Choroid plexus epithelial cell (primary cell): ENCODE measurements around the gene MRPL12.

Experiments
- DNase-seq: peaks from one replicate; pipeline ENCODE4 v3.0.0-alpha.2; 2010; ENCODE audit warnings: low read depth
- H3K4me3 ChIP-seq: 2 replicates; pipeline ENCODE4 v1.5.1; 2011; ENCODE audit warnings: low read depth, mild to moderate bottlenecking, control low read depth, low read length, moderate library complexity
- TF ChIP-seq, protein P1 (sequence below): conservative IDR thresholded peaks from 2 replicates; pipeline ENCODE4 v1.5.1; 2011; ENCODE audit warnings: low read depth, mild to moderate bottlenecking, control low read depth, inconsistent platforms, low read length, moderate library complexity

MRPL12 gene

DNA sequence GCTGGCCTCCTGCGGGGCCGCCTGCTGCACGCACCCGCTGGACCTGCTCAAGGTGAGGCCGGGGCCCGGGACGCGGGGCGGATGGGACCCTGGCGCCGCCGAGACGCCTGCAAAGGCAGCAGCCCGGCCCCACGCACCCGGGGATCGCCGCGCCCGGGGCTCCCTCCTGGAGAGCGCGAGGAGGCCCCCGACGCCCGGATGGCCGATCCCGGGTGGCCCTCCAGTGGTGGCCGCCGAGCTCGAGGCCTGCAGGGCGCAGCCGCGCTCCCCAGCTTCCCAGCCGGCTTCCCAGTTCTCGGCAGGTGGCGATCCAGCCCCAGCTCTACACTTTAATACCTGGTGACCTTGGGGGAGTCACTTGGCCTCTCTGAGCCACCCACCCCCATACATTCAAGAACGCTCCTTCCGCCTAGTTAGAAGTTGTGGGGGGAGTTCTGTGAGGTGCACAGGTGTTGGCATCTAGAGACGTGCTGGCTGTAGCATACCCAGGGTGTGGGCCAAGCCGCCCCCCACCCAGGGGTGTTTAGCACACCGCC is 9.4 kb downstream of the MRPL12 start:
- peak overlapping the region; percentile 66 for H3K4me3 ChIP-seq
- DNase-seq = peak; percentile 19
- TF ChIP-seq, protein P1, sequence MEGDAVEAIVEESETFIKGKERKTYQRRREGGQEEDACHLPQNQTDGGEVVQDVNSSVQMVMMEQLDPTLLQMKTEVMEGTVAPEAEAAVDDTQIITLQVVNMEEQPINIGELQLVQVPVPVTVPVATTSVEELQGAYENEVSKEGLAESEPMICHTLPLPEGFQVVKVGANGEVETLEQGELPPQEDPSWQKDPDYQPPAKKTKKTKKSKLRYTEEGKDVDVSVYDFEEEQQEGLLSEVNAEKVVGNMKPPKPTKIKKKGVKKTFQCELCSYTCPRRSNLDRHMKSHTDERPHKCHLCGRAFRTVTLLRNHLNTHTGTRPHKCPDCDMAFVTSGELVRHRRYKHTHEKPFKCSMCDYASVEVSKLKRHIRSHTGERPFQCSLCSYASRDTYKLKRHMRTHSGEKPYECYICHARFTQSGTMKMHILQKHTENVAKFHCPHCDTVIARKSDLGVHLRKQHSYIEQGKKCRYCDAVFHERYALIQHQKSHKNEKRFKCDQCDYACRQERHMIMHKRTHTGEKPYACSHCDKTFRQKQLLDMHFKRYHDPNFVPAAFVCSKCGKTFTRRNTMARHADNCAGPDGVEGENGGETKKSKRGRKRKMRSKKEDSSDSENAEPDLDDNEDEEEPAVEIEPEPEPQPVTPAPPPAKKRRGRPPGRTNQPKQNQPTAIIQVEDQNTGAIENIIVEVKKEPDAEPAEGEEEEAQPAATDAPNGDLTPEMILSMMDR = no peak

DNA sequence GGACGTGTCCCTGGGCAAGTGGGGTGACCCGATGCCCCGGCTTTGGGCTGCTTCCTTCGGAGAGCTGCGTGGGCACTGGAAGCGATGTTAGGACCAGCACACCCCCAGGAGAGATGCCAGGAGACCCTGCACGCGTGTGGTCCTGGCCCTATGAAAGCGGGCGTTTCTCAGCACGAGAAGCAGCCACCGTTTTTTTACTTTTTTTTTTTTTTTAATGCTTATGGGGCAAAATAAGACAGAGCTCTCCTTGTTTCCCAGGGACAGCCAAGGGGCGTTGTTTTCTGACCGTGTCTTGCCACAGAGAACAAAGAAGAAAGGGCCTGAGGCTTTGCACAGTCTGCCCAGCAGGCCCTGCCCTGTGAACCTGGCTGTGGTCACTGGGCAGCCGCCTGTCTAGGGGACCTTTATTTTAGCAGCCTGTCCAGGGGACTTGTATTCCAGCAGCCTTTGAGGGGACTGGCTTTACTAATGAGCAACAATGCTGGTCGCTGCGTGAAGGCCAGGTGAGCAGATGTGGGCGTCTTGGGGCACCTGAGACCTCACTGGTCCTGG is 9.9 kb downstream of the MRPL12 start:
- TF ChIP-seq, protein P1 = no peak
- DNase-seq = no peak
- peak overlapping the region; percentile 66 for H3K4me3 ChIP-seq

DNA sequence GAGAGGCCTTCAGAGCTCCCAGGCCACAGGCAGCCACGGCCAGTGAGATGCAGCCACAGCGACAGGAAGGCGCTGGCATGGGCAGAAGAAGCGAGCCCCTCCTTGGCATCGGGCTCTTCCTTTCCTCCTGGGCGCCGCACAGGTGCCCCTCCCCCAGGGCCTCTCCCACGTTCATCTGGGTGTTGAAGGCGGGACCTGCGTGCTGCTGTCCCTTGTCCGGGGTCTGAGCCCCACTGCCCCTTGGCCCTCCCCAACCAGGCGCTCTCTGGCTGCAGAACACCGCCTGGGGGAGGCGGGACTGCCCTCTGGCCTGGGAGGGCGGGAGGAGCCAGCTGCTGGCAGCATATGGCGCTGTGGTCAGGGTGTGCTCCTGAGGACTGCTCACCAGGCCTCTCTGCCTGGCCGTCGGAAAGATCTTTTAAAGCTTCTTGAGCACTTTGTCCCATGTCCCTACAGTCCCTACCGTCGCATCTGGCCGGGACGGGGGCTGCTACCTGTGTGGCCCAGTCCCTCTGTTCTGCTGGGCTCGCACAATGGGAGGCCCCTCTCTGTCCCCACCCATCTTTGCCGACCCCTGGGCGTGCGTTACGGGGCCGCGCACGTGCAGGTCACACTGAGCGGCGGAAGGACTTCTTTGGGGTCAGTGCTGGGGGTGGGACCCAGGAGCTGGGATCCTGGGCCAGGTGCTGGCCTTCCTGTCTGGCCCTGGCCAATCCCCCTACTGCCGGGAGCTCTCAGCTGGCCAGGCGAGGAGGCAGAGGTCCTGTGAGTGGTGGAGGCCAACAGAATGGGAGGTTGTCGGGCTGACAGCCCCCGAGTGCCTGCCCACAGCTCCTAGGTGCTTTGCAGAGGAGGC is 10.6 kb downstream of the MRPL12 start:
- TF ChIP-seq, protein P1 = no peak
- no peak overlapping the region for H3K4me3 ChIP-seq
- no peak for DNase-seq

DNA sequence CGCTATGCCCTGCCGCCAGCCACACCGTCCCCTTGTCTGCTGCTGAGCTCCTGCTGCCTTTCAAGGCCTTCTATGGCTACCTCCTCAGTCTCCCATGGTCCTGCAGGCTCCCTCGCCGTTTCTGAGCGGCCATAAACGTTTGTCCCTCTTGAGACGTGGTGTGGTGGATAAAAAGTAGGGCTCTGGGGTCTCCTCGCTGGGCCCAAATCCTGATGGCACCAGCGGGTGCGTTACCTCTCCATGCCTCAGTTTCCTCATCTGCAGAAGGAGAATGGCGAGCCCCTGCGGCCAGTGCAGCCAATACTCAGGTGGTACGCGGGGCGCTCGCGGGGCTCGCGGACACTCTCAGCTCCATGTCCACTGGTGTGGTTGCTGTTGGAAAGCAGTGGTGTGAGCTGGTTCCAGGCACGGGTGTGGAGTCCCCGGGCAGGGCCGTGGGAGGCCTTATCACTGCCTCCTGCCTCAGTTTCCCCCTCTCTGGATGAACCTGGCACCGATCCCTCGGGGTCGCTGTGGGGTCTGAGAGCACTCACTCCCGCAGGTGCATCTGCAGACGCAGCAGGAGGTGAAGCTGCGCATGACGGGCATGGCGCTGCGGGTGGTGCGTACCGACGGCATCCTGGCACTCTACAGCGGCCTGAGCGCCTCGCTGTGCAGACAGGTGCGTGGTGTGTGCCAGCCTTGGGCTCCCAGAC is 11.4 kb downstream of the MRPL12 start:
- DNase-seq = no peak
- no peak overlapping the region for H3K4me3 ChIP-seq
- TF ChIP-seq, protein P1 = no peak

DNA sequence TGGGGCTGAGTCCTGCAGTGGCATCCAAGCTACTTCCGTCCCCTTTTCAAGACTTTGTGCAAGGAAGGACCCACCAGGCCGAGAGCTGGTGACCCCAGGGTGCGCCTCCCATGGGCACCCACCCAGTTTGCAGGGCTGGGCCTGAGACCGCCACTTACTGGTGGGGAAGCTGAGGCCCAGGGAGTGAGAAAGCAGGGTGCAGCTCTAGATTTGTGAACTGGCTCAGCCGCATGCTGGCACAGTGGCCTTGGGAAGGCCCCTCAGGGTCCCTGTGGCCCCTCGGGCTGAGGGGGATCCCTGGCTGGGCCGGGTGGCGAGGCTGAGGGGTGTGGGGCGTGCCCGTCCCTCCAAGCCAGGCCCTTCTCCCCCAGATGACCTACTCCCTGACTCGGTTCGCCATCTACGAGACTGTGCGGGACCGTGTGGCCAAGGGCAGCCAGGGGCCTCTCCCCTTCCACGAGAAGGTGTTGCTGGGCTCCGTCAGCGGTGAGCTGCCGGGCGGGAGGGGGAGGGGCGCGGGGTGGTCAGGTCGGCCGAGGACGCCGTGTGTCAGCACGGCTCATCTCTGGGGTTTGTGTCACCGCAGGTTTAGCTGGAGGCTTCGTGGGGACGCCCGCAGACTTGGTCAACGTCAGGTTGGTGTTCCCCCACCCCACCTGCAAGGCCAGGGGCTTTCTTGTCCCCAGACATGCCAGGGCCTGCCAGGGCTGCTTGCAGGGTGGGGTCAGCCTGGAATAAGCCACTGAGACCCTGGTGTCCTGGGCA is 12.1 kb downstream of the MRPL12 start:
- no peak for DNase-seq
- TF ChIP-seq, protein P1 = no peak
- H3K4me3 ChIP-seq = no peak overlapping the region

DNA sequence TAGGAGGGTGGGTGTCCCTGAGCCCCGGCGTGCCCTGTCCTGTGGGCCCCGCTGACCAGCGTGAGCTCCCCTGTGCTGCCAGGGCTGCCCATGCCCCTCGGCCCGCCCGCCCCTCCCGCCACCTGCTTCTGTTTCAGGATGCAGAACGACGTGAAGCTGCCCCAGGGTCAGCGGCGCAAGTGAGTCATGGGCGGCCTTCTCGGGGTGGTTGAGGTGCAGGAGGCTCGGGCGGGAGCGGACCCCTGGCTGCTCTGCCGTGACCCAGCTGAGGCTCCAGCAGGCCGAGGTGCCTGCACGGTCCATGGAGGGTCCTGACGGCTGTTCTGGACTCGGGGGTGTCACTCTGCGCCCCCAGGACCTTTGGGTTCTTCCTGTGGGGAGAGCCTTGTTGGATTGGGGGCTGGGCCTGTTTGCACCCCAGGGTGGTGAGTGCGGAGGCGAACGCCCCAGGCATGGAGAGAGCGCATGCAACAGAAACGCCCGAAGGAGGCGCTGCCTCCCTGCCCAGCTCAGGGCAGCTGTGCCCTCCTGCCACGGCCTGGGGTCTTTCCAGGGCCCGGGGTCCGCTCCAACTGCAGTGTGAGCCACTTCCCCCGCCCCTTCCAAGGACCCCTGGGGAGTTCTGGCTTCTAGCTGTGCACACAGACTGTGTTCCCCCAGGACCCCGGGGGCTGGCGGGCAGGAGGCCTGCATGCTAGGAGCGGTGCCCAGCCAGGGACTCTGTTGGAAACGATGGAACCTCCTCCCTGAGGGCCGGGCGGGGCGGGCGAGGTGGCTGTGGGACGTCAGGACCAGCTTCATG is 12.9 kb downstream of the MRPL12 start:
- H3K4me3 ChIP-seq = no peak overlapping the region
- no peak for DNase-seq
- TF ChIP-seq, protein P1 = no peak
